ENCODE measurements around the gene NEK6.

DNA sequence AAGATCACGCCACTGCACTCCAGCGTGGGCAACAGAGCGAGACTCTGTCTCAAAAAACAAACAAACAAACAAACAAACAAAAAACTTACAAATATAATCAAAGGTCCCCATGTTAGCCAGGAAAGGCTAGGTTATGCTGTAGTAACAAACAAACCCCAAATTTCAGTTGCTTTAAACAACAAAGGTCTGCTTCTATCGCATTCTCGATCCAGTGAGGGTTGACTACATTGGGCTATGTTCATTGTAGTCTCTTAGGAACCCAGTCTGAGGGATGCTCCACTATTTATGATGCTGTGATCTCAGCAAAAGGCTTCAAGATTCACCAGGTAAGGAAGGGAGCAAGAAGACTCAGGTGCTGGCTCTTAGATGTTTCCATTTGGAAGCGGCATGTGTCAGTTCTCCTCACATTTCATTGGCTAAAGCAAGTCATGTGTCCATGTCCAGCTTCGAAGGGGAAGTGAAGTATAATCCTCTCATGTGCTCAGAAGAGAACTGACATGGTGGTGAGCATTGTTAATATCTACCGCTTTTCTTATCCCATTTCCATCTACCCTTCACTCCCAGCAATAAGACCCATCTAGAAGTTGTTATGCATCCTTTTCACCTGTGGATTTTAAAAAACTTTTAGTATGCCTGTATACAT is 26.5 kb upstream of the NEK6 start:
- TF ChIP-seq, protein P1, sequence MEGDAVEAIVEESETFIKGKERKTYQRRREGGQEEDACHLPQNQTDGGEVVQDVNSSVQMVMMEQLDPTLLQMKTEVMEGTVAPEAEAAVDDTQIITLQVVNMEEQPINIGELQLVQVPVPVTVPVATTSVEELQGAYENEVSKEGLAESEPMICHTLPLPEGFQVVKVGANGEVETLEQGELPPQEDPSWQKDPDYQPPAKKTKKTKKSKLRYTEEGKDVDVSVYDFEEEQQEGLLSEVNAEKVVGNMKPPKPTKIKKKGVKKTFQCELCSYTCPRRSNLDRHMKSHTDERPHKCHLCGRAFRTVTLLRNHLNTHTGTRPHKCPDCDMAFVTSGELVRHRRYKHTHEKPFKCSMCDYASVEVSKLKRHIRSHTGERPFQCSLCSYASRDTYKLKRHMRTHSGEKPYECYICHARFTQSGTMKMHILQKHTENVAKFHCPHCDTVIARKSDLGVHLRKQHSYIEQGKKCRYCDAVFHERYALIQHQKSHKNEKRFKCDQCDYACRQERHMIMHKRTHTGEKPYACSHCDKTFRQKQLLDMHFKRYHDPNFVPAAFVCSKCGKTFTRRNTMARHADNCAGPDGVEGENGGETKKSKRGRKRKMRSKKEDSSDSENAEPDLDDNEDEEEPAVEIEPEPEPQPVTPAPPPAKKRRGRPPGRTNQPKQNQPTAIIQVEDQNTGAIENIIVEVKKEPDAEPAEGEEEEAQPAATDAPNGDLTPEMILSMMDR (IDR thresholded peaks at IDR 0.05; ENCODE audit: insufficient read depth, low read length), result no peak
- TF ChIP-seq POLR2AphosphoS5 (IDR thresholded peaks at IDR 0.05; ENCODE audit: low read depth), result no peak
